Activated naive CD8-positive, alpha-beta T cell (primary cell): ENCODE measurements around the gene ALAS1.

ENCODE experiments used
- H3K27ac Mint-ChIP-seq: one replicate; pipeline ENCODE4 v1.8.0; 2021; ENCODE audit warnings: mixed read lengths
- H3K27me3 Mint-ChIP-seq: one replicate; pipeline ENCODE4 v1.8.0; 2021; ENCODE audit warnings: mixed read lengths
- H3K36me3 Mint-ChIP-seq: one replicate; pipeline ENCODE4 v1.8.0; 2021; ENCODE audit warnings: mixed read lengths
- H3K4me1 Mint-ChIP-seq: one replicate; pipeline ENCODE4 v1.8.0; 2021; ENCODE audit warnings: low read depth, mixed read lengths
- H3K4me3 Mint-ChIP-seq: one replicate; pipeline ENCODE4 v1.8.0; 2021; ENCODE audit warnings: mild to moderate bottlenecking, mixed read lengths
- H3K9me3 Mint-ChIP-seq: one replicate; pipeline ENCODE4 v1.8.0; 2021; ENCODE audit warnings: low read depth, mixed read lengths

Gene ALAS1

GRCh38 chr3:52218937-52219650 is 21.1 kb downstream of the ALAS1 start:
- Mint-ChIP-seq H3K27me3 (no peaks in the 10 kb centered on the region), H3K27ac (peak overlapping the region; percentile 50), H3K36me3 (peaks cover 9% of the 10 kb centered on the region), H3K9me3 (no peaks in the 10 kb centered on the region), H3K4me1 (peaks cover 75% of the 10 kb centered on the region), H3K4me3 (peak overlapping the region; percentile 27)

GRCh38 chr3:52220380-52221026 is 22.5 kb downstream of the ALAS1 start:
- Mint-ChIP-seq H3K27ac (peak overlapping the region; percentile 28), H3K9me3 (no peaks in the 10 kb centered on the region), H3K36me3 (peaks cover 2% of the 10 kb centered on the region), H3K27me3 (no peaks in the 10 kb centered on the region), H3K4me3 (peak overlapping the region; percentile 49), H3K4me1 (peaks cover 86% of the 10 kb centered on the region)

GRCh38 chr3:52221141-52221562 is 23.2 kb downstream of the ALAS1 start:
- no peaks in the 10 kb centered on the region for H3K36me3 Mint-ChIP-seq
- H3K27ac Mint-ChIP-seq = no peak overlapping the region
- peaks cover 90% of the 10 kb centered on the region for H3K4me1 Mint-ChIP-seq
- H3K4me3 Mint-ChIP-seq = peak overlapping the region; percentile 73
- H3K27me3 Mint-ChIP-seq = no peaks in the 10 kb centered on the region
- no peaks in the 10 kb centered on the region for H3K9me3 Mint-ChIP-seq

- peak overlapping the region; percentile 83 for H3K27ac Mint-ChIP-seq
- H3K4me3 Mint-ChIP-seq = peak overlapping the region; percentile 73
- no peaks in the 10 kb centered on the region for H3K9me3 Mint-ChIP-seq
- H3K36me3 Mint-ChIP-seq = no peaks in the 10 kb centered on the region
- H3K27me3 Mint-ChIP-seq = no peaks in the 10 kb centered on the region
- H3K4me1 Mint-ChIP-seq = peaks cover 90% of the 10 kb centered on the region
These were observed 23.8 kb downstream of the ALAS1 start for GRCh38 chr3:52221563-52222318.

GRCh38 chr3:52222319-52223221 is 24.6 kb downstream of the ALAS1 start:
- Mint-ChIP-seq H3K27me3 (no peaks in the 10 kb centered on the region), H3K36me3 (no peaks in the 10 kb centered on the region), H3K4me3 (peak overlapping the region; percentile 73), H3K9me3 (no peaks in the 10 kb centered on the region), H3K4me1 (peaks cover 85% of the 10 kb centered on the region), H3K27ac (peak overlapping the region; percentile 83)

DNA sequence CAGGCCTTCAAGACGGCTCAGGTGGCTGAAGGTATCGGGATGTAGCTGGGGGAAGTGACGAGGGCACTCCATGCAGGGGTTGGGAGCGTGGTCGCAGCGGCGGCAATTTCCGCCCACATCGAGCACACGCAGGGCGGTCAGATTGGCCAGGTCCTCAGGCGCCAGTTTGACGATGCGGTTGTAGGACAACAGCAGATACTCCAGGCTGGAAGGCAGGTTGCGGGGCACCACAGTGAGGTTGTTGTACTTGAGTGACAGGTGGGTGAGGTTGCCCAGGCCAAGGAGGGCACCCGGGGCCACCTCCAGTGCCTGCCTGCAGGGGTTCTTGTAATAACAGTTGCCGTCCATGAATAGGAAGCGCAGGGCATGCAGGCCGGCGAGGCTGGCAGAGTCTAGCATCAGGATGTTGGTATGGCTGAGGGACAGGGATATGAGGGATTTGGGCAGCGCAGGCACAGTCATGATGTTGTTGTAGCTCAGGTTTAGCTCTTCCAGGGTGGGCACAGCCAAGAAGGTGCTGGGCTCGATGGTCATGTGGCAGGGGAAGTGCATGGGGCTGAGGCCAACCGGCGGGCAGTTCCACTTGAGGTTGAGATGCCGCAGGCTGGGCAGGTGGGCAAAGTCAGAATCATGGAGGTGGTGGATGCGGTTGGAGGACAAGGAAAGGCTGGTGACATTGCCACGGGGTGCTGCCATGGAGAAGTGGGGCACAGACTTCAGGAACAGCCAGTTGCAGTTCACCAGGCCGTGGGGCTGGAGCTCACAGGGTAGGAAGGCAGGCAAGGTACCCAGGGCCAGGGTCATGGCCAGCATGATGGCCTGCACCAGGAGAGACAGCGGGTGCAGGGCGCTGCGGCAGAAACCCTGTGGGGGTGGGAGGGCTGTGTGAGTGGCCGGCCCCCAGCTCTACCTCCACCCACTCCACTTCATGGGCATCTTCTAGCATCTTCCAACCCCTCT is 25.8 kb downstream of the ALAS1 start:
- peak overlapping the region; percentile 47 for H3K4me3 Mint-ChIP-seq
- no peaks in the 10 kb centered on the region for H3K9me3 Mint-ChIP-seq
- H3K27ac Mint-ChIP-seq = peak overlapping the region; percentile 83
- H3K27me3 Mint-ChIP-seq = no peaks in the 10 kb centered on the region
- H3K4me1 Mint-ChIP-seq = peaks cover 78% of the 10 kb centered on the region
- H3K36me3 Mint-ChIP-seq = no peaks in the 10 kb centered on the region

DNA sequence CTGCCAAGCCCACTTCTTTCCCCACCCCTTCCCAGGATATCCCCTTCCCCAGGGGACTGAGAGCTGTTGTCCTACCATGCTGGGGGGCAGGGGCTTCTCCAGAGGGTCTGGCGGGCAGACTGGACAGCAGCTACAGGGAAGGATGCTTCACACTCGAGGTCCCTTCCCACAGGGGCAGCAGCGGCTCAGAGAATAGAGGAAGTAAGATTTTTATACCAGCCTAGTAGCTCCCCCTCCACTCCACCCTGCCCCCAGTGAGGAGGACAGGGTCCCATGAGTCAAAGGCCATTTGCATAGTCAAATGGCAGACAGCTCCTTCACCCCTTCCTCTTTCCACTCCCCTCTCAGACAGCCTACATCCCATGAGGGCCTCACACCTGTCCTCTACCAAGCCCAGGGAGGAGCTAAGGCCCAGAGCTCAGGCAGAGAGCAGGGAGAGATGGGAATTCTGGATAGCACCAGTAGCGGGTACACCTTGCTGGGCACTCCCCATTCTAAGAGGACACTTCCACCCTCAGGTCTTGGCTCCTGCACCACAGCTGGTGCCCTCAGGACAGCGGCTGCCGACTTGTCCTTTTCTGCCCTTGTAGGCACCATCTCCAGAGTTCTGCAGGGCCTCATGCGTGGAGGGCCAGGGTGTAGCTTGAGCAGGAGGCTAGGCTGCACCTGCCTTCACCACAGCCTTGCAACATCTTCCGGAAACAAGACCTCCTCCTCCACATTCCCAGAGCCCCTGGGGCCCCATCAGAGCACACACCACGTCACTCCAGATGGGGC is 27.7 kb downstream of the ALAS1 start, which contains the start of gene TLR9:
TLR9 (minus strand) TSS at position 194 of the 777 bp plus-strand sequence; CDS start at position 78, 116 bp downstream.
- Mint-ChIP-seq H3K36me3 (no peaks in the 10 kb centered on the region), H3K4me3 (peak within 1 kb of the TSS; percentile 57), H3K27me3 (no peaks in the 10 kb centered on the region)

DNA sequence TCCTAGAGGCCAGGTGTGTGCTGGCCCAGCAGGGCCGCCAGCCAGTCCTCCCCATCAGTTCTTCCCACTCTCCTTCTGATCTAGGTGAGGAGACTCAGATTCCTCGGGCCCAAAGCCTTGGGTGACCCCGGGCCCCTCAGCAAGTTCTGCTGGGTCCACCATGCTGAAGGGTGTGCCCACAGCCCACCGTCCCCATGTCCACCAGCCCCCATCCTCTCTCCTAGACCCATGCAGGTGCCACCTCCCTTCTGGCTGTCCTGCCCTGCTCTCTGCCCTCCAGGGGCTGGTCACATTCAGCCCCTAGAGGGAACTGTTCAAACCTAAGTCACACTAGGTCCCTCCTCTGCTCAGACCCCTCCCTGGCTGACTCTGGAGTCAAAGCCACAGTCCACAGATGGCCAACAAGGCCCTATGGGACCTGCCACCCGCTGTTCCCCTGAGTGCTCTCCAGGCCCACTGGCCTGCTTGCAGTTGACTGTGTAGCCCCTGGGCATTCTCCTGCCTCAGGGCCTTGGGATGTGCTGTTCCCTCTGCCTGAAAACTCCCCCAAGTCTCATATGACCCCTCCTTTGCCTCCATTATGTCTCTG is 28.4 kb downstream of the ALAS1 start:
- H3K4me1 Mint-ChIP-seq = peaks cover 59% of the 10 kb centered on the region
- no peaks in the 10 kb centered on the region for H3K9me3 Mint-ChIP-seq
- H3K4me3 Mint-ChIP-seq = peak overlapping the region; percentile 57
- no peaks in the 10 kb centered on the region for H3K27me3 Mint-ChIP-seq
- H3K36me3 Mint-ChIP-seq = no peaks in the 10 kb centered on the region
- H3K27ac Mint-ChIP-seq = peak overlapping the region; percentile 91

More for the DNA sequence above, 27.7 kb downstream of the ALAS1 start, which contains the start of gene TLR9:
- H3K9me3 Mint-ChIP-seq = no peaks in the 10 kb centered on the region
- H3K27ac Mint-ChIP-seq = peak within 1 kb of the TSS; percentile 91
- peaks cover 61% of the 10 kb centered on the region for H3K4me1 Mint-ChIP-seq

DNA sequence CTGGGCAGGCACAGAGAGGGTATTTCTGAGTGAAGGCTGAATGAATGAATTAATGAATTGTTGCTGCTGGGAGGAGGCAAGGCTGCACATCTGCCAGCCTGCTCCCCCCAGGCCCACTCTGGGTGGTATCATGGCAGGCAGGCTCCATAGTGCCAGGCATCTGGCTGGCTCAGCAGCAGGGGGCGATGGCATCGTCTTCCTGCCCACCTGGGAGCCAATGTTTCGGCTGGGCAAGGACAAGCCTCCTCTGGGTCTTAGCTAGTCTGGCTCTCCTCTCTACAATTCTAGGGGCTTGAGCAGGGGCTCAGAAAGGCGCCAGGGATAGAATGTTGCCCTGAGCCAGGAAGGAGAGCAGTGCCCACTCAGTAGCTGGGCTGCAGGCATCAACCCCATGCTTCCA is 29.2 kb downstream of the ALAS1 start:
- Mint-ChIP-seq H3K27ac (peak overlapping the region; percentile 91), H3K4me3 (no peak overlapping the region), H3K27me3 (no peaks in the 10 kb centered on the region), H3K9me3 (no peaks in the 10 kb centered on the region), H3K4me1 (peaks cover 58% of the 10 kb centered on the region), H3K36me3 (no peaks in the 10 kb centered on the region)

- Mint-ChIP-seq H3K4me1 (peaks cover 57% of the 10 kb centered on the region), H3K36me3 (no peaks in the 10 kb centered on the region), H3K27me3 (no peaks in the 10 kb centered on the region), H3K9me3 (no peaks in the 10 kb centered on the region), H3K4me3 (no peak overlapping the region), H3K27ac (peak overlapping the region; percentile 91)
These were observed 29.8 kb downstream of the ALAS1 start for GRCh38 chr3:52227766-52228165.

GRCh38 chr3:52228266-52228665 is 30.3 kb downstream of the ALAS1 start:
- peaks cover 56% of the 10 kb centered on the region for H3K4me1 Mint-ChIP-seq
- H3K27ac Mint-ChIP-seq = peak overlapping the region; percentile 91

DNA sequence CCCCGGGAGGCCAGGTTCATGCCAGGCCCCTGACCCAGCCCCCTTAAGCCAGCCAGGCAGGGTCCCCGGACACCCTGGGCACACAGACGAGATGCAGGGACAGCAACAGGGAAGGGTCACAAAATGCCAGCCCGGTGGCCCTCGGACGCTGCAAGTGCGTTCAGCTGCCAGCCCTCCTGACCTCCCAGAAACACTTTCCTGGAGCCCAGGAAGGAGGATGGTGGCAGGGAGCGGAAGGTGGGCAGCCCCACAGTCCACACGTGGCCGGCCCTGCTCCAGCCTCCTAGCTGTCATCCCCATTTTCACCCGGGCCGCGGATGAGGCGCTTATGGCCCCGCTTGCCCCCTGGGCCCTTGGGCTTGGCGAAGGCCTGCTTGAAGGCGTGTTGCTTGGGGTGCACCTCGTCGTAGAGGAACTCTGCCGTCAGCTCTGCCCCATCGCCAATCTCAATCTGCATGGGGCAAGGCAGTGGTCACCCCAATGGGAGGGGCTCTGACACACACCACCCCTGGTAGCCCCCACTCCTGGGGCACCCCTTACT is 30.9 kb downstream of the ALAS1 start:
- Mint-ChIP-seq H3K9me3 (no peaks in the 10 kb centered on the region), H3K4me3 (no peak overlapping the region), H3K4me1 (peaks cover 55% of the 10 kb centered on the region), H3K36me3 (no peaks in the 10 kb centered on the region), H3K27ac (no peak overlapping the region), H3K27me3 (no peaks in the 10 kb centered on the region)

More at GRCh38 chr3:52228266-52228665, 30.3 kb downstream of the ALAS1 start:
- Mint-ChIP-seq H3K4me3 (no peak overlapping the region), H3K36me3 (no peaks in the 10 kb centered on the region), H3K27me3 (no peaks in the 10 kb centered on the region), H3K9me3 (no peaks in the 10 kb centered on the region)
